HG03108 (cell line): ENCODE results near the gene PRKACB.

Experiments used
- ATAC-seq: cut with Tn5 transposase; IDR thresholded peaks from one replicate; pipeline ENCODE4 v1.9.1; 2021; ENCODE audit warnings: moderate library complexity; ENCODE audit not compliant: unreplicated experiment

PRKACB gene

DNA sequence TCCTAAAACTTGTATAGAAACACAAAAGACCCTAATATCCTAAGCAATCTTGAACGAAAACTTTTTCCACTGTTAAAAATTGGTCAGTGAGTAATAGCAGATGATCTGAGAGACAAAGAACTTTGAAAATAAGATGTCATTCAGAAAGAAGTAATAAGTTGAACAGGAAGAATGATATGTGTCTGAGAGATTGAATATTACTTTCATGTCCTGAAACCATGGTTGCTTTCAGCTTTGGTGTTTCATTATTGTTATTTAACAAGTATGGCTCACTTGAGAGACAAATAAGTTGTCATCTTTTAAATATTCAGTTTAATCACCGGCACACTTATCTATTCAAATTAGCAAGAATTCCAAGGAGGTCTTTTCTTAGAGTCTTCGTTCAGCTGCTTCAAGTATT is 11.4 kb downstream of the PRKACB start:
- no peak for ATAC-seq

GRCh38 chr1:84156210-84156621 is 12.1 kb downstream of the PRKACB start:
- ATAC-seq = no peak

DNA sequence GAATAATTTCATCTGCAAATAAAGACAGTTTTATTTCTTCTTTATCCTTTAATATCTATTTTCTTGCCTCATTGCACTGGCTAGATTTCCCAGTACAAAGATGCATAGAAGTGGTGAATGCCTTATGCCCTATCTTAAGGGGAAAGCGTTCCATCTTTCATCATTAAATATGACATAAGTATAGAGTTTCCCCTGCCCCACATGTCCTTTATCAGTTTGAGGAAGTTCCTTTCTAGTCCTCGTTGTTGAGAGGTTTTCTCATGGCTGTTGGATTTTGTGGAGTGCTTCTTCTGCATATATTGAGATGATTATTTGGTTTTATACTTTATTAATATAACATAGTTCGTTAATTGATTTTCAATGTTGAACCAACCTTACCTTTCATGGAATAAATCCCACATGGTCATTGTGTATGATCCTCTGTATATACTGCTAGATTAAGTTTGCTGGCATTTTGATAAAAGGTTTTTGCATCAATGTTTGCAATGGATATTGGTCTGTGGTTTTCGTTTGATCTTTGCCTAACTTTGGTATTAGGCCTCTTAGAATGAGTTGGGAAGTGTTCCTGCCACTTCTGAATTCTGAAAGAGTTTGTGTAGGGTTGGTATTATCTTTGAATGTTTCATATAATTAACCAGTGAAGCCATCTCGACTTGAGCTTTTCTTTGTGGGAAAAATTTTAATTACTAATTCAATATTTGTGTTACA is 15.6 kb downstream of the PRKACB start:
- ATAC-seq = no peak

DNA sequence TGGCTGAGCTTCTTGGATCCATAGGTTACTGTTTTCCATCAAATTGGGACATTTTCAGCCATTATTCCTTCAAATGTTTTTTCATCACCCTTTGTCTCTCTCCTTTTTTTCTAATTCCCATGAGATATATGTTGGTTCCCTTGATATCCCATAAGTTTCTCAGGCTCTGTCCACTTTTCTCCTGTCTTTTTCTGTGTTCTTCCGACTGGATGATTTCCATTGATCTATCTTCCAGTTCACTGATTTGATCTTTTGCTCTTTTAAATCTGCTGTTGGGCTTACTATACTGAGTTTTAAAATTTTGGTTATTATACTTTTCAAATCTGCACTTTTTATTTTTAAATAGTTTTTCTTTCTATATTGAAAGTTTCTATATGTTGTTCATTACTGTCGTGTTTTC is 18.2 kb downstream of the PRKACB start:
- ATAC-seq = no peak

- ATAC-seq = no peak
Observed at GRCh38 chr1:84163123-84163931, 19.3 kb downstream of the PRKACB start.

DNA sequence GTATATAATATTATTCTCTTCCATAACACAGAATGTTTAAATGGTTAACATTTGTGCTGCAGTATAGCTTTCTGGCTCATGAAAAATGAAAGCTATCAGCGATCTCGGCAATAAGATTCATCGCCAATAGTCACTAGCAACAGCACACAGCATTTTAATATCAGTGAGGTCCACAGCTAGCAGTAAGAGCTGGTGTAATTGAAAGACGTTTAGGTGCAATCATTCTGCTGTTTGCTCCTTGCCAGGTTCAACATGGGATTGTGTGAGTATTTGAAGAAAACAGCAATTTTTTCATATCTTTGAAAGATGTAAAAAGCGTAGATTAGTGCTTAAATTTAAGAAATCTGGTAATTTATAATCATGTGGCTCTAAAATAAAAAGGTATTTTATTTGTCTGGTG is 20.1 kb downstream of the PRKACB start:
- no peak for ATAC-seq

DNA sequence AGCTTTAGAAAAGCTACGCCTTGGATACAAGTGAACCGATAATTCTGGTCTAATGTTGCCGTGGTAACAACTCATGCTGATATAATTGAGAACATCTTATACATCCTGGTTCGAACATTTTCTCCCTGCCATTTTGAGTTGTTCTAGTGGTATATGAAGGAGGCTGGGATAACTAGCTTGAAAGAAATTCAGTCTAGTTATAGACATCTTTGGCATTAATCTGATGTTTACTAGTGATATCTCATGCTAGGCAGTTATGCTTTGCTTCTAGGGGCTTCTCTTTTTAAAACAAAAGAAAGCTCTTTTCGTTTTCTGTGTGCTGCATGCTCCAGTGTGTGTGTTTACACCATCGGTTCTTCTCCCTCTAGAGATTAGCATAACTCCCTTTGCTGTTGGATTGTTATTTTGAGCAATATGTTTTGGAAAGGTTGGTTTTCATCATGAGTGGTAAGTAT is 20.5 kb downstream of the PRKACB start:
- no peak for ATAC-seq

- ATAC-seq = no peak
Observed at GRCh38 chr1:84165601-84166000, 21.5 kb downstream of the PRKACB start.

DNA sequence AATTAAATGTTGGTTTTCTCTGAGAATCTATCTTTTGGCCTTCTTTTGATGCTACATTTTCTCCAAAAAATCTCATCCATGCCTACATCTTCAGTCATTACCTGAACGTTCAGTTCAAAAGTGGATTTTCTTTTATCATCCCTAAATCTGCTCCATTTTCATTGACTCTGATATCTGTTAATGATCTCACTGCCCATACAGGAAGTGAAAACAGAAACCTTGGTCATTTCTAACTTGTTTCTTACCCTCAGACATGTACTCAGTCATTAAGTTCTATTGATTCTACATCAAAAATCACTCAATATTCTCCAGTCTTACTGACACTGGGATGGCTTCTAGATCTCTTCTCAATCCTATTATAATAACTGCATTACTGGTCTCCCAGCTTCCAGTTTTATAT is 22.7 kb downstream of the PRKACB start:
- peak; percentile 90 for ATAC-seq

GRCh38 chr1:84168783-84169182 is 24.7 kb downstream of the PRKACB start:
- no peak for ATAC-seq

GRCh38 chr1:84170171-84170570 is 26.1 kb downstream of the PRKACB start:
- ATAC-seq = no peak

GRCh38 chr1:84171481-84171880 is 27.4 kb downstream of the PRKACB start:
- ATAC-seq = no peak

GRCh38 chr1:84174051-84174556 is 30.0 kb downstream of the PRKACB start:
- no peak for ATAC-seq

DNA sequence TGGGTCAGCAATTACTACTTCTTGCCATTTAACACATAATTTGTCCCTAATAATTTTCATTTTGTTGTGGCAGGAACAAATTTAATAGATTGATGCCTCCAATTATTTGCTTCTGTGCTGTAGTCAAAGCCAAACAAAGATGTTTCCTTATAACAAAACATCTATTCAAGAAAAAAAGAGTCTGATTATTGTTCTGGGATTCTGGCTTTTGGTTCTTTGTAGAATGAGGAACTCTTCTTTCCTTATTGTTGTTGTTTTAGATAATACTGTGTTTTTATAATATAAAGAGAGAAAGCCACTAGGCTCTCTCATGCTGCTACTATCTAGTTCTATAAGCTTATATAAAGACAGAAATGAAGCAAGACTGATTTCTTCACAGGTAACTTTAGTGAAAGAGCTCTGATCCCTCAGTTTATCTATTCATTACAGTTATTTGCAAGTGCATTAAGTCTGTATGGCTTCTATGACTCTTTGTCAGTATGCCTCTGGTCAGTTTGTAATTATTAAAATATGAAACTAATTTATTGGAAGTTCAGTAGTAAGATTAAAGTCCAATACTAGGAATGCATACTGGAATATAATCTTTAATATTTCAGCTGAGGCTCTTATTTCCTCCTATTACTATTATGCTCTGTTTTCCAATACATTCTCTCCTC is 37.4 kb downstream of the PRKACB start:
- no peak for ATAC-seq

DNA sequence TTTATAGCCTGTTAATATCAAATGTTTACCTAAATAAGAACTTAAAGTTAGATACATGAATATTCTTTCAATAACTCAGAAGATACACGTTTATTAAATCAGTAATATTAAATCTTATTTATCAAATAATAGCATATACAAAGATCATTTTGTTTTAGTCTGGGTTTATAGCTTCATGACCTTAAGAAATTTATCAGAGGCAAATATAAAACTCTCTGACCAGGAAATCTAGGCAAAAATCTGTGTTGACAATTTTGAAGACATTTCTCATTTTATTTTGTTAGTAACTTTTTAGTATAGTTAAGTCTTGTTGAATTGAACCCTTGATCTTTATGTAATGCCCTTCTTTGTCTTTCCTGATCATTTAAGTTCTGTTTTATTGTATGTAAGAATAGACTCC is 46.4 kb downstream of the PRKACB start:
- ATAC-seq = no peak

DNA sequence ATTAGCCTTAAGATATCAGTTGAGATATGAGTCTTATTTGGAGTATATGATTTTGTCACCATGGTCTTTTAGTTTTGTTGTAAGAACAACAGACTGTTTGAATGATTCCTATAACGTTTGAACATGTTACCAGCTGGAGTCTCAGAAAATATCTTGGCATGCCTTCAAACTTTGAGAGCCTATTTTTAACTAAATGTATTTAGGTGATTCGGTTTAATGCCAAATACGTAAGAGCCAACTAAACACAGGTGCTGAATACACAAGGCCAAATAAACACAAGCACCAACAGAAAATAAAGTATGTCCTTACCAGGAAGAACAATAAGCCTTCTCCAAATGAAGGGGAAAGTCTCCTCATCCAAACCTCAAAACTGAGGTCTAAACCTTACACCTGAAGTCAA is 48.6 kb downstream of the PRKACB start:
- no peak for ATAC-seq

DNA sequence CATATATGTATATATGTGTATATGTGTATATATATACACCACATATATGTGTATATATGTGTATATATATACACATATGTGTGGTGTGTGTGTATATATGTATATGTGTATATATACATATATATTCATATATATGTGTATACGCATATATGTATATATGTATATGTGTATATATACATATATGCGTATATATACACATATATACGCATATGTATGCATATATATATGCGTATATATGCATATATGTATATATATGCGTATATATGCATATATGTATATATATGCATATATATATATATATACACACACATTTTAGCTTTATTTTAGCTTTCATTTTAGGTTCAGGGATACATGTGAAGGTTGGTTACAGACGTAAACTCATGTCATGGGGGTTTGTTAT is 54.8 kb downstream of the PRKACB start:
- no peak for ATAC-seq

DNA sequence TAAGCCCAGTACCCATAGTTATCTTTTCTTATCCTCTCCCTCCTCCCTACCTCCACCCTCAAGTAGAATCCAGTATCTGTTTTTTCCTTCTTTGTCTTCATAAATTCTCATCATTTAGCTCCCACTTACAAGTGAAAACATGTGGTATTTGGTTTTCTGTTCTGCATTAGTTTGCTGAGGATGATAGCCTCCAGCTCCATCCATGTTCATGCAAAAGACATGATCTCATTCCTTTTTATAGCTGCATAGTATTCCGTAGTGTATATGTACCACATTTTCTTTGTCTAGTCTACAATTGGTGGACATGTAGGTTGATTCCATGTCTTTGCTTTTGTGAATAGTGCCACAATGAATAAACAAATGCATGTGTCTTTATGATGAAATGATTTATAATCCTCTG is 55.2 kb downstream of the PRKACB start:
- no peak for ATAC-seq

- no peak for ATAC-seq
Observed at GRCh38 chr1:84202126-84202525, 58.1 kb downstream of the PRKACB start.

DNA sequence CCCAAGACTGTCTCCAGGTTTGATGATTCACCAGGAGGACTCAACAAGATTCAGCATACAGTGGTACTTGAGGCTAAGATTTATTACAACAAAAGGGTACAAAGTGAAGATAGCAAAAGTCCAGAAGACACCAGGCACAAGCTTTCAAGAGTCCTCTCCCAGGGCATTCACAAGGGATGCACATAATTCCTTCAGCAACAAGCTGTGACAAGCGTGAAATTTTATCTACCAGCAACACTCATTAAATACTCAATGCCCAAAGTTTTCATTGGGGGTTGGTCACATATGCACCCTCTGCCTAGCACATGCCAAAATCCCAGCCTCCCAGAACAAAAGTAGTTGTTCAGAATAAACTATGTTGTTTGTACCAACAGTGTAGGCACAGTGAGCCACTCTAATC is 62.3 kb downstream of the PRKACB start:
- no peak for ATAC-seq

- no peak for ATAC-seq
Observed at GRCh38 chr1:84208935-84209334, 64.9 kb downstream of the PRKACB start.
